Right renal pelvis (tissue), 4 donors: Measurements from ENCODE around the gene RIPOR1. TPM values are rescaled to one million over a fixed set of nuclear protein-coding genes. Genes with fewer than 3 reads are reported as not detected.
"Not testable (repeated sequence)": the region's sequence is repeated elsewhere in the genome, so short reads cannot be mapped to it uniquely, and the experiment has no call there.

Experiments
- DNase-seq, 4 donors: peaks; one replicate each; pipeline ENCODE4 v3.0.0-alpha.2; 2013; ENCODE audit warnings: low read depth in 4 of 4, low spot score in 3 of 4, missing footprints in 1 of 4
- polyA plus RNA-seq, 4 donors: library from polyadenylated mRNA; unstranded; fragments of 120-200 nt; gene quantifications; one replicate each; pipeline ENCODE4 v1.2.1, GENCODE V29; 2013; ENCODE audit not compliant: insufficient read length in 4 of 4

RIPOR1 gene
- polyA plus RNA-seq, 4 donors: 110 to 137 (median 117) TPM

DNA sequence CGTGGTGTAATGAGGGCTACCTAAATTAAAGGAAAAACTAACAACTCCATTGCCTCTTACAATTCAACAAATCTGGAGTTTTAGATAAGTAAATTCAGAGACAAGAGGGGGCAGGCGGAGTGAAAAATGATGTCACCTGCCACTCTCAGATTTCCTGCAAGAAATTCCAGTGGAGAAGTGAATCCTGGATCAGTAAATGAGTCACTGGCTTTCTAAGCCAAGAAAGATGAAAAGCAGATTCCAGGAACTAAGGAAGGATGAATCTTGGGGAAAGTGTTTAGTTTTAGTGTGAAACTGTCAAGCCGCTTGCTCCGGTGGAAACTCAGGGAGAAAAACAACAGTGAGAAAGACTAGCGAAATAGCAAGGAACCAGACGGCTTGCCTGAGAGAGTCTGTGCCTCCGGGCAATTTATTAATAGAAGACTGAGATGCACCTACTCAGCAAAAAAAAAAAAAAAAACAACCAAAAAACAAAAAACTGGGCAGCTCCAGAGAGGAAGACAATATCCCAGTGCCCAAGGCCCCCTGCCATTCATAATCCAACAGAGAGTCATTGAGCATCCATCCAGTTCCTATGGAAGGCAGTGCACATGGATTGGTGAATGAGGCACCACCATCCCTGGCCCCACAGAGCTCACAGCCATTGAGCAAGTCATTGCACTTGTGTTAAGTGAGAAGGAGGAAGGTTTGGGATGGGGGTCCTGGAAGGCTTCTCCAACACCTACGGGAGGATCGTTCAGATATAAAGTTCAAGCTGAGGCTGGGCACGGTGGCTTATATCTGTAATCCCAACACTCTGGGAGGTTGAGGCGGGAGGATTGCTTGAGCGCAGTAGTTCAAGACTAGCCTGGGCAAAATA, 12.1 kb upstream of the RIPOR1 start:
- DNase-seq: no peak

DNA sequence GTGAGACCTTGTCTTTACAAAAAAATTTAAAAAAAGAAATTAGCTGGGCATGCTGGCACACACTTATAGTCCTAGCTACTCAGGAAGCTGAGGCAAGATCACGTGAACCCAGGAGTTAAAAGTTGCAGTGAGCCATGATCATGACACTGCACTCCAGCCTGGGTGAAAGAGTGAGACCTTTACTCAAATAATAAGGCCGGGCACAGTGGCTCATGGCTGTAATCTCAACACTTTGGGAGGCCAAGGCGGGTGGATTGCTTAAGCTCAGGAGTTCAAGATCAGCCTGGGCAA, 11.5 kb upstream of the RIPOR1 start:
- DNase-seq: no peak

DNA sequence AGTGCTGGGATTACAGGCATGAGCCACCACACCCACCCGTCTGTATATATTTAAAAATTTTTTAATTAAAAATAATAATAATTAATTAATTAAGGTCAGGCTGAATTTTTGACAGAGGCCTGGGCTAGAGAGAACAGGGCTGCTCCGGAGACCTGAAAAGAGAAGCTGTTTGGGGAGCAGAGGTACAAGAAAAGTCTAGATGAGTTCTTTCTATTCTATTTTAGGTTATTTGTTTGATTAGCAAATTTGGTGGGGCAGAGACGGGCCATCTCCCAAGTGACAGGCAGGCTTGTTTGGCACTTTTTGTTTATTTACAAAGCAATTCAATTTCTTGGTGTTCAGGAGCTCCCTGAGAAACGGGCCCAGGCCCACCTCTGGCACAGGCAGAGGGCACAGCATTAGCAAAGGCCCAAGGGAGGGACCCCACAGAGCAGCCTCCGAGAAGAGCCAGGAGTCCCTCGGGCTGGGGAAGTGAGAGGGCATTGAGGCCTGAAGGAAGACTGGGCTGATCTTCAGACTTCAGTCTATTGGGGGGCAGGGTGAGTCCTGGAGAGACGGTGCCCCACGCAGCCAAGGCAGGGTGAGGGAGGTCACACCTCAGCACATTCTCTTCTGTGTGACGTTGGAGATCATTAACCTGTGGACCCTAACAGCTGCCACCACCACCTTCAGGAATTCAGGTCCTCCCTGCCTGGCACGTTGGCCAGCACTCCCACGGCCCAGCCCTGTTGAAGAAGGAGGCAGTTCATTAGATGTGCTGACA, 10.8 kb upstream of the RIPOR1 start:
- no peak for DNase-seq

DNA sequence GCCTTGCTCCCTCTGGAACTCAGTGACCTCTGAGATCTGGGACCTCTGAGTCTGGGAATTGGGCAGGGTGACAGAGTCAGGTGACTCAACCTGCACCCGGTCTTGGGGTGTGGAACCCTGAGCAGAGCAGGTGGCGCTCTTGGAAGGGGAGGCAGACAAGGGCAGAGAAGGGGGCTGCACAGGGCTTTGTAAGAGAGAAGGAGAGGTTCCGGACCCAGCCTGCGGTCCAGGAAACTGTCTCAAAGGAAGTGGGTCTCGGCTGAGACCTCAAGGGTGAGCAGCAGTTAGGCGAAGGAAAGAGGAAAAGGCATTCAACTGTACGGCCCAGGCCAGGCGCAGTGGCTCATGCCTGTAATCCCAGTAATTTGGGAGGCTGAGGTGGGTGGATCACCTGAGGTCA, 10.0 kb upstream of the RIPOR1 start:
- DNase-seq: no peak

DNA sequence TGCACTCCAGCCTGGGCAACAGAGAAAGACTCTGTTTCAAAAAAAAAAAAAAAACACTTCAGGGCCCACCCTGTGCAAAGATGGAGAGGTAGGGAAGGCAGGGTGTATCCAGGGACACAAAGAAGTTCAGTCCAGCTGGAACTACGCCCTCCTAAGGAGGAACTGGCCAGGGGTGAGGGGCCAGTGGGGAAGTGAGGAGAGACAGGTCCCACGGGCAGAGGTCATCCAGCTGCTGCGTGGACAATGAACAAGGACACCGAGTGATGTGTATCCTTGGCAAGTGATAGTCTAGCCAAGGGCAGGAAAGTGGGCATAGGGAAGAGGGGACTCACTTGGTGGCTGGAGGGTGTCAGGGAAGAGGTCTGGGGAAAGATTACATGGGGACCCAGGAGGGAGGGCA, 9.4 kb upstream of the RIPOR1 start:
- no peak for DNase-seq

DNA sequence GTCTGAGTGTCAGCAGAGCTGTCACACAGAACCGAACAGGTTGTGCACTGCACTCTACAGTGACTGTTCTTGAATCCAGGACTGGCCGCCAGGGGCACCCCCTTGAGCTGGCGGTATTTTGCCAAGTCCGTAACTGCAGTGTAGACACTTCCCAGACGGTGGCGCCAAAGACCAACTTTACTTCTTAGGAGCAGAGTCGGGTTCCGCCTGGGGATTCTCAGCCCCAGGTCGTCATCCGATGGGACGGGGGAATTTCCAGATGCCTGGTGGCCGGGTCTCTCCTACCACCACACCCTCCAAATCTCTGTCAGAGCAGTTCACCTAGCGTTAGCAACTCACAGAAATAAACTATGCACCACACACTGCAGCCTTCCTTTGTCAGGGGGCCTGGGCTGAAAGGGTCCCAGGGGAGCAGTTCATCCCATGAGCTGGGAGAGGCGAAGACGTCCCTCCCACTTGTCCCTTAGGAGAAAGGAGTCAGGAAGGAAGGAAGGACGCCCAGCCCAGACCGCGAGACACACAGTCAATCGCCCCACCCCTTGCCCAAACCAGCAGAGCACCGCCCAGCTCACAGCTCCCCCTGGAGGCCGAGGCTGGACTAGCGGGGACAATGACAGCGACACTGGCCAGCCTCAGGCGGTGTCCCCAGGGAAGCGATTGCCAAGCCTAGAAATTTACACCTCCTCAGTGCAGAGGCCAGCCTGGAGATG, 7.4 kb upstream of the RIPOR1 start:
- peak; percentile 92 to 96 (median 95) for DNase-seq

DNA sequence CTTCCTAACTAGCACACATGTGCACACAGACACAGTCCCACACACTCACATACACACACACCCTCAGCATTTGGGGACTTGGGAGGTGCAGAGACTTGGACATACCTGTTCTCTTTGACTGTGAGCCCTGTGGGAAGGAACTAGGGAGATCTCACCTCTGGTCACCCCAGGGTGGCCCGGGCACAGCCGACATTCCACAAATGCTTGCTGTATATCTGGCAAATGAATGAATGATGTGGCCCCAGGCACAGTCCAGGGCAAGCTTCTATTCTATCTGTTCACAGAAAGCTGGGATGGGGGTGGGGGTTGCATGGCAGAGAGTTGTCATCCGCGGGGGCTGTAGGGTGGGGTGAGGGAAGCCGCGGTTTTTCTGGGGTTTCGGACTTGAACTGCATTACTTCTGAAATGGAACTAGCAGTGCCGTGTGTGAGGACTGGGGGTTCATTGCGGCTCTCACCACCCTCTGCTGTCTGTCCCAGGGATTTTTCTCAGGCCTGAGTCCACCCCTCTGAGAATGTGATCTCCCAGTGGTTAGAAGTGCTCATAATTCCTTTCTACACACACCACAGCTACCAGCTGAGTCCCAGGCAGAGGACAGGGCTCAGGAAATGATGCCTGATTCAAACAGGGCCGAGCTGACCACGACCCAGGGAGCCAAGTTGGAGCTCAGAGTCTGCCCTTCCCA, 3.3 kb upstream of the RIPOR1 start:
- no peak for DNase-seq

DNA sequence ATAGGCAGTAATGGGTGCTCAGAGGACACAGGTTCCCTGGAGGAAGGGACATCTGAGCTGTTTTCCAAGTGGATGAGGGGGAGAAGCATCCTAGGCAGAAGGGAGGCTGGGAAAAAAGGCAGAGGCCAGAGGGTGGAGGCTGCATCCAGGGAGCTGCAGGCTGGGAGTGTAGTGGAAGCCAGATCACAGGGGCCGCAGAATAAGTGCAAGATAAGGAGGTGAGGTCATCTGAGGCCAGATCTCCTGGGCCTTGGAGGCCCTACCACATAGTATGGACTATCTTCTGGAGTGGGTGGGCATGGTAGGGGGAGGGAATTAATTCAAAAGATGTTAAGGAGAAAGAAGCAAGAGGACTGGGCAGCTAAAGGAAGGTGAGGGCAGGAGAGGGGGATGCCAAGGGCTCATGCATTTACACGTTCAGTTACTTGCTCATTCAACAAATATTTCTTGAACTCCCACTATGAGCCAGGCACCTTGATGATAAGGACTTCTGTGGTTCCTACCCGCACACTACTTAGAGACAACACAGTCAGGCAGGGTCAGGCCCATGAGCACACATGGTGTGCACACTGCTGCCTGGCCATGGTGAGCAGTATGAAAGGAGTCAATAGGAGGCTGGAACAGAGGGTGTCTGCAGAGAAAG, 2.4 kb upstream of the RIPOR1 start:
- DNase-seq: no peak

DNA sequence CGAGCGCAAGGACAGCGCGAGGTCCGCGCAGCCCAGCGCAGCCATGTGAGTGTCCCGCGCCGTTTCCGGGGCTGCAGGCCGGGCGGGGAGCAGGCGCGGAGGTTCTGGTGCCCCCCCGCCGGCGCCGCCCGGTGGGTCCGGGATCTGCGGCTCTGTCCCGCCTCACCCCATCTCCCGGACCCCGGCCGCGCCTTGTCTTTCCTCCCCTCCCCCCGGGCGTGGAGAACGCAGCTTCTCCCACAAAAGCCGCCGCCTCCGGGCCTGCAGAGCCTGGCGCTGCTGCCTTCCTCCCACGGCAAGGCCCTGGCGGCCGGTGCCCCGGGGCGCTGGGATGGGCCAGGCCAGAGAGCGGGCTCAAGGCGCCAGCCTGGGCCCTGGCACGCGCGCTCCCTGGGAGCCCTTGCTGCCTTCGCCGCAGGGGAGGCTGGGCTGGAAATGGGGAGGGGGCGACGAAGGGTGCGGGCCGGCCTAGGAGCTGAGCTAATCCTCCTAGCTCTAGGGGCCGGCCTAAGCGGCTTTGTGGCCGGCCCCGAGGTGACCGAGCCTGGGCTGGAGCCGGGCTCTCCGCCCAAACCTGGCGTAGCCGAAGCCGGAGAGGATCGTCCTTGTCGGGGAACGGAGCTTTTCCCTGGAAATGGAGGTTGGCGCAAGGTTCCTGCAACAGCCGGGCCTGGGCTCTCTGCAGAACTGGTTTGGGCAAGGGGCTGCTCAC, 397 bp downstream of the RIPOR1 start:
- DNase-seq: no peak

DNA sequence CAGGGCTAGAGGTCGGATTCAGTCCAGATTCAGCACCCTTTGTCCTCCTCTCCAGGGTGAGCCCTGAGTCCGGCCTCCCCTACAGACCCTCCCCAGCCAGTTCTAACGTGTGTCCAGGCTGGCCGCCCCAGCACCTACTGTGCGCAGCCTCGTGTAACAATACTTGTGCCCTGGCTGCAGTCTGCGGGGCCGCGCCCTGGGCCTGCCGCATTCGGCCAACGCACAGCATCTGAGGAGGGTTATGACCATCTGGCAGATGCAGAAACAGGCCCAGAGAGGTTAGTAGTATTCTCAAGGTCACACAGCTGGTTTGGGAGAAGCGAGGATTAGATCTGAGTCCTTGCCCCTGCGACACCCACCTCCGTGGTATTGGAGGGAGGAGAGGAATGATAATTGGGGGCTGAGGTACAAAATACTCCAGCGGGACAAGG, 968 bp downstream of the RIPOR1 start:
- no peak for DNase-seq

DNA sequence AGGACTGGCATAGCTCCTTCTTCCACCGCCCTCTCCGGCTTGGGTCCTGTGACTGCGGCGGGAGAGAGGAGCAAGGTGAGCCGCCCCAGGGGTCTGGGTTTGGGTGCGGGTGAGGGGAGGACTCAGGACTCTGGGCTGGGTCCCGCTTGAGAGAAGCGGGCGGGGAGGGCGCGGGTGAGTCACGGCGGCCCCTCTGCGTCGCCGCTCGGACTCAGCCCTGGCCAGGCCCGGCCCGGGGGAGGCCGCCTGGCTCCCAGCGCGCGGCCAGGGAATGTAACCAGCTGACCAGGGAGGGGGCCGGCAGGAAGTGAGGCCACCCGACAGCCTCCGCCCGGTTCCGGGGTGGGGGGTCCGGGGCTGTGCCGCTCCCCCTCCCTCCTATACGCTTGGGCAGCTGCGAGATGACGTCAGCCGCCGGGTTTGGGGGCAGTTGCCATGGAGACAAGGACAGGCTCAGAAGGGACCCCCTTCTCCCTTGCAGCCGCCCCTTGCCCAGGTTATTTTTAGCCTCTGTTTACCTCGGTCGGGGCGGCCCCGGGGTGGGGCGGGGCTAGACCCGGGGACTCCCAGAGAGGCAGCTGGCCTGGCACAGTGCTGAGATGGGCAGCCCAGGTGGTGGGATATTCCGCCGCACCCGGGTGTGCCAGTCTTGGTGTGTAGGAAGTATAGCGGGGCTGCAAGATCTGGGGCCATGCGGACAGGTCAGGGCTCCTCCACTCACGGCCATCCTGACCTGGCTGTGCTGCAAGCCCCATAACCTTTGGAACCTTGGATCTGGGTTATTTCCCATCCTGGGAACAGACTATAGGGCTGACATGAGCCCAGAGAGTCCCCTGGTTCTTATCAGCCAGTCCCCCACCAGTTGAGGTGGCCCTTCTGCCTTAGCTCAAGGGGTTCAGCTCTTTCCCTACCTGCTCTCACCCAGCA, 1.6 kb downstream of the RIPOR1 start:
- DNase-seq: no peak

DNA sequence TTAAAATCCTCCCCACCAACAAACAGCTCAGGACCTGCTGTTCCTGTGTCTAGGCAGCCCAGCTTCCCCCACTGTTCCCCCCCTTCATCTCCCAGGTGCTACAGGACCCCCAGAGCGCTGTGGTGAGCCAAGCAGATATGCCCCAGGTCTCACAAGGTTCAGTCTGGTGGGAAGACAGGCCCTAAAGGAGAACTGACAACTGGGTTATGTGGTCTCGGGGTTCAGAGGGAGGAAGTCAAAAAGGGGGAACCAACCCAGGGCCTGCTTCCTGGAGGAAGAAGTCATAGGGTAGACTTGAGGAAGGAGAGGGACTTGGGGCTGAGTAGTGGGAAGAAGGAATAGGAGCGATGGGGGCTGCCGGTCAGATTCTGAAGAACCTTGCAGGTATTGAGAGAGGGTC, 2.6 kb downstream of the RIPOR1 start:
- no peak for DNase-seq

DNA sequence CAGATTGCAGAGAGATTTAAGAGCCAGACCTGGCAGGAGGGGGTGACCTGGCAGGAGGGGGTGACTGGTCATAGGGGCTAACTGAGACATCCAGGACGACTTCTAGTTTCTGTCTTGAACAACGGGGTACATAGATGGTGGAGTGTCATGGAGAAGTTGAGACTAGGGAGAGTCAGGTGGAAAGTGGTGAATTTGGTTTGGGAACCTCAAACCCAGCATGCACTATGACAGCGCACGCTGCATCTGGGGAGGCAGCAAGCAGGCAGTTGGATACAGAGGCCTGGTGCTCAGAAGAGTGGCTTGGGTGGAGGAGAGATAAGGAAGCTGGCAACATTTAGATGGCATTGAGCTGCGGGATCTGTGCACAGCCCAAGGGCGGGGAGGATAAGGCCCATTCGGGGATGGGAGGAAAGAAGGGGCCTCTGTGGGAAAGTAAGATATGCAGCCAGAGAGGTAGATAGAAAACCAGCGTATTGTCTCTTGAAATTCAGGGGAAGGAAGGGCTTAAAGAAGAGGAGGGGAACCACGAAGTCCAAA, 4.5 kb downstream of the RIPOR1 start:
- no peak for DNase-seq

DNA sequence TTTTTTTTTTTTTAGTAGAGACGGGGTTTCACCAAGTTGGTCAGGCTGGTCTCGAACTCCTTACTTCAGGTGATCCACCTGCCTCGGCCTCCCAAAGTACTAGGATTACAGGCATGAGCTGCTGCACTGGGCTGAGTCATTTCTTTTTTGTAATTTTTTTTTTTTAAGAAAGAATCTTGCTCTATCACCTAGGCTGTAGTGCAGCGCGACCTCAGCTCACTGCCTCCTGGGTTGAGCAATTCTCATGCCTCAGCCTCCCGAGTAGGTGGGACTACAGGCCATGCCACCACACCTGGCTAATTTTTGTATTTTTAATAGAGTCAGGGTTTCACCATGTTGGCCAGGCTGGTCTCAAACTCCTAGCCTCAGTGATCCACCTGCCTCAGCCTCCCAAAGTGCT, 5.4 kb downstream of the RIPOR1 start:
- DNase-seq: not testable (repeated sequence)

DNA sequence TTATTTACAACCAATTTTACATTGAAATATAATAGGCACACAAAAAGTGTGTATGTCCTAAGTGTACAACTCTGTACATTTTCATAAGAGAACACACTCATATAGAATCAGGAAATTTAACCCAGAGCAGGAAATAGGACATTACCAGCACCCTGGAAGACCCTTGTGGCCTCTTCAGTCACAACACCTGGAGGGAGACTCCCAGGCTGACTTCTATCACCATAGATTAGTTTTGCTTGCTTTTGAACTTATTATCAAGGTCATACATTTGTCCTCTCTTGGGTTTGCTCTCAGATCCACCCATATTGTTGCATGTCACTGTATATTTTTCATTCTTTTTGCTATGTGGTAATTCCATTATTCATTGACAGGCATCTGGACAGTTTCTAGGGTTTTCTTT, 5.8 kb downstream of the RIPOR1 start:
- no peak for DNase-seq

DNA sequence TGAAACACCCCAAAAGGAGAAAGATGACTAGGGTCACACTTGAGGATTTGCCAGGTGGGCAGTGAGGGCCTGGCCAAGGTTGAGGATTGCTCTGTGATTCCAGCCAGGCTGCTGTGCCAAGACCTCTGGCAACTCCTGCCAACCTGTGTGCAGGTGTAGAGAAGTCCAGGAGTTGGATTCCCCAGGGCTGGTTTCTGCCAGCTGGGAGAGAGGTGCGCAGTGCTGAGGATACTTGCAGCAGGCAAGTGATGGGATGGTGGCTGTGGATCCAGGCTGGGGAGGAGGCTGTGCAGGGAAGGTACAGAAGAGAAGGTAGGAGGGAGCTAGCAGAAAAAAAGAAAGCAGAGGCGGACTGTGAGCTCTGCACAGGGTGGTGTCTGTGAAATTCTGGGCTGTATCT, 6.6 kb downstream of the RIPOR1 start:
- DNase-seq: no peak

DNA sequence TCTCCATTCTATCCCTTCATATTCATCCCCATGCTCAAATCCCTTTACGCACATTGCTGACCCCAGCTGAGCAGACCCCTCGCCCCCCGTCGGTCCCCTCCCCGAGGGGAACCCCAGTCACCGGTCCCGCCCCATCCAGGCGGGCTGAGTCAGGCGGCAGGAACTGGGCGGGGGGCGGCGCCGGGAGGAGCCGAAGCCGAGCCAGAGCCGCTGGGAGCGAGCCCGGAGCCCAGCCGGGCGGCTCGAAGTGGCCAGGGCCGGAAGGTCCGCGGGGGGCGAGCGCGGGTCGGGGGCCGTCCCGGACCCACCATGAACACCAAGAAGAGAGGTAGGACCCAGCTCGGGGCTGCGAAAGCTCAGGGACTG, 8.6 kb downstream of the RIPOR1 start:
- DNase-seq: no peak
